WERI-Rb-1 (cell line): ENCODE results near the gene LEMD2.

Source experiments
- DNase-seq: peaks from one replicate; pipeline ENCODE4 v3.0.0-alpha.2; 2020
- H3K27ac ChIP-seq: fragments of 250-450 bp; sonication (Bioruptor Pico); 2 replicates; pipeline ENCODE4 v1.5.1; 2020; ENCODE audit warnings: mild to moderate bottlenecking, moderate library complexity
- H3K27me3 ChIP-seq: fragments of 250-450 bp; sonication (Bioruptor Pico); 2 replicates; pipeline ENCODE4 v1.5.1; 2021; ENCODE audit warnings: mild to moderate bottlenecking, low read depth, moderate library complexity; ENCODE audit not compliant: insufficient read depth, severe bottlenecking
- H3K36me3 ChIP-seq: fragments of 250-450 bp; sonication (Bioruptor Pico); 2 replicates; pipeline ENCODE4 v1.5.1; 2020; ENCODE audit warnings: mild to moderate bottlenecking, moderate library complexity
- H3K4me3 ChIP-seq: 2 replicates; pipeline ENCODE4 v1.5.1; 2011; ENCODE audit warnings: low read depth, mild to moderate bottlenecking, control low read depth, low read length
- H3K9me3 ChIP-seq: fragments of 250-450 bp; sonication (Bioruptor Pico); 2 replicates; pipeline ENCODE4 v1.5.1; 2021; ENCODE audit warnings: mild to moderate bottlenecking, moderate library complexity; ENCODE audit not compliant: severe bottlenecking
- TF ChIP-seq, protein P1 (sequence below): IDR thresholded peaks from 2 replicates; pipeline ENCODE4 v1.5.1; 2011; ENCODE audit warnings: low read depth, mild to moderate bottlenecking, control low read depth, inconsistent platforms, low read length

LEMD2 gene

DNA sequence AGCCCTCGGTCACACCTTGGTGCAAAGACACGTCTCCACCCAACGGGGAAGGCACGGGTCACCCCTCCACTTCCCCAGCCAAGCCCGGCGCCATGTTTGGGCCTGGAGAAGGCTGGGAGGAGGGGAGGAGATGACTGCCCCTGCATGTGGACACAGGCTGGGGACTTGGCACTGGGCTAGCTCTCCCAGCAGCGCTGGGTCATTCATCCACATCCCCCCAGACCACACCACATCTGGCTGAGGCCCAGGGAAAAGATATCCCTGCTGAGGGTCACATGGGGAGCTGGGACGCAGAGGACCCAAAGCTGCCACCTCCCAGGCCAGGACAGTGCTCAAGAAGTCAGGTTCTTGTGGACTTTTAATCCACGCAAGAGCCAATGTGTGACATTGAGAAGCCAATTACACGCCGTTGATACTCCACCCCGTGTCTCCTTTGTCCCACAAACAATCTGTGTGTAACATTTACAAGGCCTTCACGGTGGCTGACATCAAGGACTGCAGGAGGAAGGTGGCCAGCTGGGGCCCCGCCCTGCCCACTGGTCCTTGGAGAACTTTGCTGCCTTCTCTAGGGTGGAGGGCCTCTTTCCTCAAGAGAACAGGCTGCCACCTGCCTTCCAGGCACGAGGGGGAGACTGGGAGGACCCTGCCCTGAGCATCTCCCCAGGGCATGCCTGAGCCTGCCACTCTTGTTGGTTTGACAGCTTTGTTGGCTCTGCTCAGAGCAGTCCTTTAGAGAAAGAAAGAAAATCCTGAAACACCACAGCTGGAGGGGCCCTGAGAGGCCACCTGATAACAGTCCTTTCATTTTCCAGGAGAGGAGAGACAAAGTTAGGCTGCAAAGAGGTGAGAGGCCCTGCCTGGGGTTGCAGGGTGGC, 36.9 kb downstream of the LEMD2 start:
- no peaks in the 10 kb centered on the region for H3K9me3 ChIP-seq
- DNase-seq = peak; percentile 87
- H3K27me3 ChIP-seq = no peaks in the 10 kb centered on the region
- peak overlapping the region; percentile 53 for H3K27ac ChIP-seq
- TF ChIP-seq, protein P1, sequence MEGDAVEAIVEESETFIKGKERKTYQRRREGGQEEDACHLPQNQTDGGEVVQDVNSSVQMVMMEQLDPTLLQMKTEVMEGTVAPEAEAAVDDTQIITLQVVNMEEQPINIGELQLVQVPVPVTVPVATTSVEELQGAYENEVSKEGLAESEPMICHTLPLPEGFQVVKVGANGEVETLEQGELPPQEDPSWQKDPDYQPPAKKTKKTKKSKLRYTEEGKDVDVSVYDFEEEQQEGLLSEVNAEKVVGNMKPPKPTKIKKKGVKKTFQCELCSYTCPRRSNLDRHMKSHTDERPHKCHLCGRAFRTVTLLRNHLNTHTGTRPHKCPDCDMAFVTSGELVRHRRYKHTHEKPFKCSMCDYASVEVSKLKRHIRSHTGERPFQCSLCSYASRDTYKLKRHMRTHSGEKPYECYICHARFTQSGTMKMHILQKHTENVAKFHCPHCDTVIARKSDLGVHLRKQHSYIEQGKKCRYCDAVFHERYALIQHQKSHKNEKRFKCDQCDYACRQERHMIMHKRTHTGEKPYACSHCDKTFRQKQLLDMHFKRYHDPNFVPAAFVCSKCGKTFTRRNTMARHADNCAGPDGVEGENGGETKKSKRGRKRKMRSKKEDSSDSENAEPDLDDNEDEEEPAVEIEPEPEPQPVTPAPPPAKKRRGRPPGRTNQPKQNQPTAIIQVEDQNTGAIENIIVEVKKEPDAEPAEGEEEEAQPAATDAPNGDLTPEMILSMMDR = peak; percentile 39
- H3K4me3 ChIP-seq = no peak overlapping the region
- H3K36me3 ChIP-seq = no peaks in the 10 kb centered on the region

DNA sequence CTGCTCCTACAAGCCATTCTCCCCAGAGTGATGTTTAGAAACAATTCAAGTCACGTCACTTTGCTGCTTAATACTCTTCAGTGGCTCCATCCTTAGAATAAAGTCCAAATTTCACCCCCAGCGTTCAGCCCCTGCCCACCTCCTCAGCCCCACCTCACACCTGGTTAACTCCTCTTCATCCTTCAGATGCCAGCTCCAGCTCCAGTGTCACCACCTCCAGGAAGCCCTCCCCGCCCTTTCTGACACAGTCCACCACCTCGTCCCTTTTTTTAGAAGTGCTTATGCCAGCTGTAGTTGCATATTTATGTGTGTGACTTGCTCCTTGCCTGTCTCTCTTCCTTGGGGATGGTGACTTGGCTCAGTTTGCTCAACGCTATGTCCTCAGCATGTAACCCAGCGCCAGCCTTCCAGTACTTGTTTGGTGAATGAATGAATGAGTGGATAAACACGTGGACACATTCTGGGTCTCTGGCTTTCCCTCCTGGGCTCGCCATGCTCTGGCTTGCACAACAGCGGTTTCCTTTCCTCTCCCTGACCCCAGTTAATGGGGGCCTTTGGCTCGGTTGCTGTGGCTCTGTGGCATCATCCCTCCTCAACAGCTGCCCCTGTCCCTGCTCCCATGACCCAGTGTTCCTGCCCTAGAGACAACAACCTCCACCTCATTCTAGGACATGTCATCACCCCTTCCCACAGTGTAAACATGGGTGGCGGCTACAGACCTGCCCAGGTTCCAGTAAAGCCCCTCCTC, 38.5 kb downstream of the LEMD2 start:
- no peaks in the 10 kb centered on the region for H3K27me3 ChIP-seq
- TF ChIP-seq, protein P1 = no peak
- H3K36me3 ChIP-seq = no peaks in the 10 kb centered on the region
- H3K27ac ChIP-seq = peak overlapping the region; percentile 53
- no peak overlapping the region for H3K4me3 ChIP-seq
- DNase-seq = no peak
- no peaks in the 10 kb centered on the region for H3K9me3 ChIP-seq

DNA sequence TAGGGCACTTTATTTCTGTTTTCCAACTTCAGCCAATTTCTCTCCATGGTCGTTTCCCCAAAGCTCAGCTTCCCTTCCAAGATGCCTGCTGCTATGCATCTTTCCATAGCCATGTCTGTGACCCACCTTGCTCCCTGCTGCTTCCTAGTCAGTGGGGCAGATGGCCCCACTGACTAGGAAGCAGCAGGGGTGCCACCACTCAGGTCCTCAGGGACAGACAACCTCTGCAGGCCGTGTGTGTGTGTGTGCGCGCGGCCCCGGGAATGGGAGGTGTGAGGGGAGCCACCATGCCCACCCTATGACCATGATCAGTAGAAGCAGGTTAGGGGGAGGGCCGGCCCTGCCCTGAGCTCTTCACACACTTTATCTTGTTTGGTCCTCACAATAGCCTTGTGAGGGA, 39.5 kb downstream of the LEMD2 start:
- peak; percentile 59 for DNase-seq

DNA sequence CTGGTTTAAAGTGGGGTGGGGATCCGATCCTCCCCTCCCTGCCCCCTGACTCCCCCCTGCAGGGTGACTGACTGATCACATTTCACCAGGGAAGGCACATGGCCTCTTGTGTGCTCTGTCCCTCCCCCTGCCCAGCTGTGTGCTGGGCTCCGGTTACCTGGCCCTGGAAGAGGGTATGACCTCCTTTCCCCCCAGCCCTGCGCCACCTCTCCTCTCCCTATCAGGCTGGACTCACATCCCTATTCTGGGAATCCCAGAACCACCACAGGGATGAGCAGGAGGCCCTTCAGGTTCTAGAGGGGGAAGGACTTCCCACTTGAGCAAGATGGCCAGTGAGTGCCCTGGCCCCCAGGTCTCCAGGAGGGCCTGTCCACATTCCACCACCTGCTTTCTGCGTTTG, 40.1 kb downstream of the LEMD2 start:
- H3K4me3 ChIP-seq = no peak overlapping the region
- peak overlapping the region; percentile 26 for H3K27ac ChIP-seq
- no peak for DNase-seq
- no peaks in the 10 kb centered on the region for H3K36me3 ChIP-seq
- no peaks in the 10 kb centered on the region for H3K9me3 ChIP-seq
- TF ChIP-seq, protein P1 = no peak
- H3K27me3 ChIP-seq = no peaks in the 10 kb centered on the region

More for the DNA sequence above, 39.5 kb downstream of the LEMD2 start:
- H3K4me3 ChIP-seq = no peak overlapping the region
- H3K9me3 ChIP-seq = no peaks in the 10 kb centered on the region
- peak overlapping the region; percentile 26 for H3K27ac ChIP-seq
- TF ChIP-seq, protein P1 = no peak
- no peaks in the 10 kb centered on the region for H3K27me3 ChIP-seq
- no peaks in the 10 kb centered on the region for H3K36me3 ChIP-seq

DNA sequence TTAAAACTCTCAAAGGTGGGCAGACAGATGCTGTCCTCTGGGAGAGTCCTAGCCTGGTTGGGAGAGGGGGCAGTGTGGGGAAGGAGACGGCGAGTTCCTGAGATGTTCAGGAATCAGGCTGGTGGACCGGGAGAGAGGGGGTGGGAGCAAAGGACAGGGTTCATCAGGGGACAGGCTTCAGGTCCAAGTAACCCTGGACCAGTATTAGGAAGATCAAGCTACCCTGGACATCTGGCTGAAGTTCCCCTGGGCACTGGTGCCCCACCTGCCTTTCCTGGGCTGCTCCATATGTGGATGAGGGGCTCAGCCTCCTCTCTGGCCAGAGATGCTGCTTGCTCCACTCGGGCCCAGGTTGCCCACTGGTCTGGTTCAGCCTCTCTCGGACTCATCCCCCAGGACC, 41.1 kb downstream of the LEMD2 start:
- H3K9me3 ChIP-seq = no peaks in the 10 kb centered on the region
- peak overlapping the region; percentile 2 for H3K27ac ChIP-seq
- TF ChIP-seq, protein P1 = no peak
- H3K27me3 ChIP-seq = no peaks in the 10 kb centered on the region
- H3K4me3 ChIP-seq = no peak overlapping the region
- no peaks in the 10 kb centered on the region for H3K36me3 ChIP-seq
- no peak for DNase-seq
